H9 (cell line): ENCODE measurements around the gene COX6A1. TPM values are rescaled to one million over a fixed set of nuclear protein-coding genes. Genes with fewer than 3 reads are reported as not detected.

ENCODE experiments used
- DNase-seq: peaks from one replicate; pipeline ENCODE4 v3.0.0-alpha.2; 2017
- H2AFZ ChIP-seq: one replicate; pipeline ENCODE4 v1.6.1; 2013; ENCODE audit warnings: mild to moderate bottlenecking, low read length, control low read depth, moderate library complexity
- H2AK5ac ChIP-seq: 2 replicates; pipeline ENCODE4 v1.6.1; 2013; ENCODE audit warnings: low read length, control low read depth, mixed read lengths; ENCODE audit not compliant: insufficient read length
- H2BK120ac ChIP-seq: one replicate; pipeline ENCODE4 v1.6.1; 2013; ENCODE audit warnings: low read depth, mild to moderate bottlenecking, low read length, control low read depth, inconsistent platforms; ENCODE audit not compliant: poor library complexity, severe bottlenecking
- H2BK12ac ChIP-seq: 2 replicates; pipeline ENCODE4 v1.6.1; 2013; ENCODE audit warnings: low read length, control low read depth, mixed read lengths, low read depth; ENCODE audit not compliant: insufficient read length
- H2BK15ac ChIP-seq: 2 replicates; pipeline ENCODE4 v1.6.1; 2013; ENCODE audit warnings: low read depth, low read length, control low read depth
- H2BK20ac ChIP-seq: one replicate; pipeline ENCODE4 v1.6.1; 2013; ENCODE audit warnings: low read depth, mild to moderate bottlenecking, low read length, control low read depth, inconsistent platforms; ENCODE audit not compliant: poor library complexity, severe bottlenecking
- H2BK5ac ChIP-seq: 2 replicates; pipeline ENCODE4 v1.6.1; 2013; ENCODE audit warnings: low read length, control low read depth, mixed read lengths; ENCODE audit not compliant: insufficient read length
- H3K14ac ChIP-seq: 2 replicates; pipeline ENCODE4 v1.6.1; 2013; ENCODE audit warnings: low read length, control low read depth; ENCODE audit not compliant: insufficient read depth
- H3K18ac ChIP-seq: 2 replicates; pipeline ENCODE4 v1.6.1; 2013; ENCODE audit warnings: low read depth, mild to moderate bottlenecking, mixed read lengths, low read length, control low read depth; ENCODE audit not compliant: insufficient read length
- H3K23ac ChIP-seq: 2 replicates; pipeline ENCODE4 v1.6.1; 2013; ENCODE audit warnings: low read length, control low read depth, mixed read lengths, low read depth; ENCODE audit not compliant: insufficient read length
- H3K23me2 ChIP-seq: 2 replicates; pipeline ENCODE4 v1.6.1; 2013; ENCODE audit warnings: low read depth, mild to moderate bottlenecking, mixed read lengths, low read length, control low read depth; ENCODE audit not compliant: insufficient read length, poor library complexity, severe bottlenecking
- H3K27ac ChIP-seq: 2 replicates; pipeline ENCODE4 v1.5.1; 2013; ENCODE audit warnings: low read length, control low read depth, mixed read lengths, low read depth; ENCODE audit not compliant: insufficient read length
- H3K27me3 ChIP-seq: 2 replicates; pipeline ENCODE4 v1.6.1; 2013; ENCODE audit warnings: low read length, control low read depth, inconsistent platforms; ENCODE audit not compliant: insufficient read depth
- H3K4ac ChIP-seq: 2 replicates; pipeline ENCODE4 v1.6.1; 2013; ENCODE audit warnings: low read depth, mild to moderate bottlenecking, control low read depth, inconsistent platforms, low read length, moderate library complexity
- H3K4me1 ChIP-seq: 2 replicates; pipeline ENCODE4 v1.6.1; 2013; ENCODE audit warnings: low read length, control low read depth, inconsistent platforms; ENCODE audit not compliant: insufficient read depth
- H3K4me2 ChIP-seq: 2 replicates; pipeline ENCODE4 v1.6.1; 2013; ENCODE audit warnings: low read length, control low read depth, mixed read lengths; ENCODE audit not compliant: insufficient read length, insufficient read depth
- H3K56ac ChIP-seq: 2 replicates; pipeline ENCODE4 v1.6.1; 2013; ENCODE audit warnings: low read depth, mild to moderate bottlenecking, mixed read lengths, low read length, control low read depth; ENCODE audit not compliant: insufficient read length
- H3K79me1 ChIP-seq: 2 replicates; pipeline ENCODE4 v1.6.1; 2013; ENCODE audit warnings: low read depth, mild to moderate bottlenecking, moderate library complexity, low read length, control low read depth, inconsistent platforms; ENCODE audit not compliant: insufficient read depth, poor library complexity, severe bottlenecking
- H3K79me2 ChIP-seq: 2 replicates; pipeline ENCODE4 v1.6.1; 2013; ENCODE audit warnings: low read length, control low read depth, inconsistent platforms; ENCODE audit not compliant: insufficient read depth
- H3K9ac ChIP-seq: 2 replicates; pipeline ENCODE4 v1.6.1; 2013; ENCODE audit warnings: low read length, control low read depth, mixed read lengths; ENCODE audit not compliant: insufficient read length; ENCODE audit errors: extremely low read depth
- H3K9me3 ChIP-seq: one replicate; pipeline ENCODE4 v1.6.1; 2013; ENCODE audit warnings: low read depth, low read length, inconsistent platforms; ENCODE audit not compliant: control insufficient read depth
- H3T11ph ChIP-seq: one replicate; pipeline ENCODE4 v1.6.1; 2013; ENCODE audit warnings: mild to moderate bottlenecking, low read length, control low read depth, inconsistent platforms
- H4K20me1 ChIP-seq: one replicate; pipeline ENCODE4 v1.6.1; 2013; ENCODE audit not compliant: control insufficient read depth, insufficient read length, insufficient read depth
- H4K5ac ChIP-seq: 2 replicates; pipeline ENCODE4 v1.6.1; 2013; ENCODE audit warnings: low read depth, mild to moderate bottlenecking, mixed read lengths, low read length, control low read depth; ENCODE audit not compliant: insufficient read length
- H4K8ac ChIP-seq: replicated peaks from 2 replicates; pipeline ENCODE4 v1.6.1; 2013; ENCODE audit warnings: low read length, control low read depth, mixed read lengths, low read depth; ENCODE audit not compliant: insufficient read length
- H4K91ac ChIP-seq: 2 replicates; pipeline ENCODE4 v1.6.1; 2013; ENCODE audit warnings: low read depth, mild to moderate bottlenecking, moderate library complexity, mixed read lengths, low read length, control low read depth; ENCODE audit not compliant: insufficient read length
- H3K27ac Mint-ChIP-seq, 3 experiments: 2 replicates in 2 of 3; 3 replicates in 1 of 3; pipeline ENCODE4 v1.8.0; 2020 to 2021; ENCODE audit warnings: mixed read lengths in 3 of 3, mild to moderate bottlenecking in 1 of 3, moderate library complexity in 1 of 3
- H3K27me3 Mint-ChIP-seq: 2 replicates; pipeline ENCODE4 v1.8.0; 2021; ENCODE audit warnings: low read depth, mild to moderate bottlenecking, moderate library complexity, mixed read lengths
- H3K36me3 Mint-ChIP-seq, 3 experiments: 2 replicates in 2 of 3; 3 replicates in 1 of 3; pipeline ENCODE4 v1.8.0; 2020 to 2021; ENCODE audit warnings: low read depth in 3 of 3, mixed read lengths in 3 of 3; ENCODE audit not compliant: insufficient read depth in 1 of 3
- H3K4me1 Mint-ChIP-seq, 2 experiments: 2 replicates each; pipeline ENCODE4 v1.8.0; 2020; ENCODE audit warnings: mixed read lengths in 2 of 2
- H3K4me3 Mint-ChIP-seq, 2 experiments: 2 replicates in 1 of 2; 3 replicates in 1 of 2; pipeline ENCODE4 v1.8.0; 2020 to 2021; ENCODE audit warnings: mild to moderate bottlenecking in 2 of 2, mixed read lengths in 2 of 2, moderate library complexity in 1 of 2
- H3K9me3 Mint-ChIP-seq, 2 experiments: 2 replicates in 1 of 2; 3 replicates in 1 of 2; pipeline ENCODE4 v1.8.0; 2020; ENCODE audit warnings: mild to moderate bottlenecking in 2 of 2, mixed read lengths in 2 of 2, moderate library complexity in 1 of 2
- CTCF ChIP-seq: fragments of 200-600 bp; sonication (generic); conservative IDR thresholded peaks from 3 replicates; pipeline ENCODE4 v1.8.0; 2021; ENCODE audit warnings: antibody characterized with exemption, mild to moderate bottlenecking
- WGBS: extraction: QIAGEN DNeasy Blood & Tissue Kit; methylation state at CpG from one replicate; pipeline ENCODE4 v1.1.7; 2013; ENCODE audit warnings: missing lambda C conversion rate, low lambda C conversion rate, mixed read lengths; ENCODE audit not compliant: insufficient read length; ENCODE audit errors: extremely low coverage; 5-methylcytosine and 5-hydroxymethylcytosine counted together
- total RNA-seq: library from RNA; stranded (reverse); gene quantifications from 2 replicates; pipeline ENCODE4 v1.2.1, GENCODE V29; 2021

The COX6A1 gene
- total RNA-seq, 1 experiment from 2014 or later, result 415 TPM

GRCh38 chr12:120474616-120474960 lies 36.7 kb downstream of the COX6A1 start:
- Mint-ChIP-seq H3K4me1 (peaks cover 17 to 18% of the 10 kb centered on the region in 2 experiments), H3K27me3 (no peaks in the 10 kb centered on the region), H3K36me3 (no peaks in the 10 kb centered on the region), H3K27ac (peak overlapping the region in 1 of 3 experiments; percentile 7; a peak in 2 of 7 replicates), H3K9me3 (no peaks in the 10 kb centered on the region), H3K4me3 (no peak overlapping the region)
- Histone ChIP-seq H2AFZ (no peak overlapping the region), H3T11ph (no peak overlapping the region), H3K4ac (no peak overlapping the region), H3K79me1 (no peaks in the 10 kb centered on the region), H3K14ac (no peak overlapping the region), H2BK12ac (no peak overlapping the region), H3K79me2 (no peaks in the 10 kb centered on the region), H2AK5ac (no peak overlapping the region), H2BK15ac (no peak overlapping the region), H3K9ac (no peak overlapping the region), H3K4me1 (no peaks in the 10 kb centered on the region; the same call in 1 of the 2 replicates), H3K27me3 (no peaks in the 10 kb centered on the region), H3K4me2 (no peak overlapping the region), H3K23me2 (no peaks in the 10 kb centered on the region), H3K9me3 (no peaks in the 10 kb centered on the region), H4K20me1 (no peaks in the 10 kb centered on the region), H4K5ac (no peak overlapping the region), H2BK120ac (no peak overlapping the region), H4K8ac (no peak overlapping the region), H2BK5ac (no peak overlapping the region), H4K91ac (no peak overlapping the region), H3K27ac (no peak overlapping the region), H3K18ac (no peak overlapping the region), H3K56ac (no peak overlapping the region), H2BK20ac (no peak overlapping the region), H3K23ac (no peak overlapping the region)
- DNase-seq, result peak; percentile 43
- no CpG with 5 or more reads among the region's 2 CpGs for WGBS
- TF ChIP-seq CTCF, result no peak
